Brain microvascular endothelial cell (primary cell): Measurements from ENCODE around the gene AMFR.

Experiments used
- DNase-seq: peaks from one replicate; pipeline ENCODE4 v3.0.0-alpha.2; 2020
- H3K27ac ChIP-seq: fragments of 250-450 bp; sonication (Bioruptor Pico); 2 replicates; pipeline ENCODE4 v1.5.1; 2020; ENCODE audit warnings: mild to moderate bottlenecking, moderate library complexity
- H3K27me3 ChIP-seq: fragments of 250-450 bp; sonication (Bioruptor Pico); replicated peaks from 2 replicates; pipeline ENCODE4 v1.5.1; 2020; ENCODE audit warnings: mild to moderate bottlenecking
- H3K36me3 ChIP-seq: fragments of 250-450 bp; sonication (Bioruptor Pico); replicated peaks from 2 replicates; pipeline ENCODE4 v1.5.1; 2020; ENCODE audit warnings: mild to moderate bottlenecking
- H3K4me3 ChIP-seq: 2 replicates; pipeline ENCODE4 v1.5.1; 2011; ENCODE audit warnings: low read depth, mild to moderate bottlenecking, control low read depth, low read length, moderate library complexity
- CTCF ChIP-seq: IDR thresholded peaks from 2 replicates; pipeline ENCODE4 v1.5.1; 2011; ENCODE audit warnings: low read depth, mild to moderate bottlenecking, moderate library complexity, low read length, control low read depth, inconsistent platforms; ENCODE audit errors: missing control alignments
- in situ Hi-C: cut with HindIII; loops from 2 replicates; pipeline ENCODE4 v1.10.0; 2017; ENCODE audit warnings: low sequenced_read_pairs, low pct_ligation_motif_present

AMFR gene

GRCh38 chr16:56411123-56411522 is 14.2 kb downstream of the AMFR start:
- no peak for TF ChIP-seq CTCF
- Histone ChIP-seq H3K4me3 (no peak overlapping the region), H3K27ac (no peak overlapping the region), H3K27me3 (no peaks in the 10 kb centered on the region), H3K36me3 (peaks cover 5% of the 10 kb centered on the region)
- in situ Hi-C loops = no loop called here
- no peak for DNase-seq

- TF ChIP-seq CTCF = no peak
- no peaks in the 10 kb centered on the region for H3K27me3 ChIP-seq
- no peak for DNase-seq
- no peak overlapping the region for H3K27ac ChIP-seq
- in situ Hi-C loops = no loop called here
- peaks cover 14% of the 10 kb centered on the region for H3K36me3 ChIP-seq
- H3K4me3 ChIP-seq = no peak overlapping the region
Observed at GRCh38 chr16:56409195-56409594, 16.1 kb downstream of the AMFR start.

- Histone ChIP-seq H3K4me3 (no peak overlapping the region), H3K27me3 (no peaks in the 10 kb centered on the region), H3K36me3 (peaks cover 14% of the 10 kb centered on the region), H3K27ac (no peak overlapping the region)
- no peak for DNase-seq
- TF ChIP-seq CTCF = no peak
- in situ Hi-C loops = no loop called here
Observed at GRCh38 chr16:56408379-56409098, 16.8 kb downstream of the AMFR start.

- TF ChIP-seq CTCF = no peak
- Histone ChIP-seq H3K27me3 (no peaks in the 10 kb centered on the region), H3K27ac (no peak overlapping the region), H3K4me3 (no peak overlapping the region), H3K36me3 (peaks cover 34% of the 10 kb centered on the region)
- in situ Hi-C loops = no loop called here
- no peak for DNase-seq
Observed at GRCh38 chr16:56405977-56406672, 19.2 kb downstream of the AMFR start.

GRCh38 chr16:56401482-56401881 is 23.9 kb downstream of the AMFR start:
- H3K4me3 ChIP-seq = no peak overlapping the region
- no peaks in the 10 kb centered on the region for H3K27me3 ChIP-seq
- H3K36me3 ChIP-seq = peaks cover 36% of the 10 kb centered on the region
- H3K27ac ChIP-seq = no peak overlapping the region
- TF ChIP-seq CTCF = peak; percentile 57
- in situ Hi-C loops = no loop called here
- DNase-seq = no peak
